Renal cortex interstitium (tissue), 11 donors: Measurements from ENCODE around the gene SORL1. TPM values are rescaled to one million over a fixed set of nuclear protein-coding genes. Genes with fewer than 3 reads are reported as not detected.

Experiments
- DNase-seq, 11 donors: peaks; one replicate each; pipeline ENCODE4 v3.0.0-alpha.2; 2013; ENCODE audit warnings: low read depth in 9 of 11, low spot score in 4 of 11; ENCODE audit errors: extremely low read depth in 1 of 11
- polyA plus RNA-seq, 3 donors: library from polyadenylated mRNA; unstranded; fragments of 120-200 nt; gene quantifications; one replicate each; pipeline ENCODE4 v1.2.1, GENCODE V29; 2013; ENCODE audit not compliant: insufficient read length in 3 of 3

SORL1 gene
- polyA plus RNA-seq, 3 donors: 32.2 to 40.0 (median 34.1) TPM

GRCh38 chr11:121588747-121589146, 136.6 kb downstream of the SORL1 start:
- no peak for DNase-seq

GRCh38 chr11:121589946-121590537, 137.9 kb downstream of the SORL1 start:
- no peak for DNase-seq

DNA sequence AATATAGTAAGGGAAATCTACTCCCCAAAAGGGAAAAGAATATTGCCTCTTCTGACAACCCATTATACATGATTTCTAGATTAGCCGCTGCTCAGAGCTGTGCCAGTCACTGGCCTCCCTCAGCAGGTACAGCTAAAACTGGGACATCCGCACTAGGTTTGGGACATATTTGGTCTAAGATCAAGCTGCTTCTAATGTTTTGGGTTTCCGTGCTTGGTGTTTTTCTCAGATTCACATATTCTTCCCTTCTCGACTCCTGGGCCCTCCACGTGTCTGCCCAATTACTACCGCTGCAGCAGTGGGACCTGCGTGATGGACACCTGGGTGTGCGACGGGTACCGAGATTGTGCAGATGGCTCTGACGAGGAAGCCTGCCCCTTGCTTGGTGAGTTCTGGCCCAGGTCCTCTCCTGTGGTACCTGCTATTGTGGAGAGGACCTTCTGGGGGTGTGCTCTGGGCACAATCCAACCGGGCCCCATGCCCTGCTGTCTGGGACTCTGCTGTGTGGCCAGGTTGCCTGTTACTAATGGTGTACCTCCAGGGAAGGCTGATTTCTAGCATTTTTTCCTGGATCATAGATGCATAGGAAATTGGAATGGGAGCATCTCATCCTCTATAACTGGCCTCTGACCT, 138.8 kb downstream of the SORL1 start:
- no peak for DNase-seq

- peak; percentile 54 to 77 (median 69) for DNase-seq
Measured at GRCh38 chr11:121591405-121592033, 139.4 kb downstream of the SORL1 start.

- no peak for DNase-seq
Measured at GRCh38 chr11:121592708-121593107, 140.6 kb downstream of the SORL1 start.

DNA sequence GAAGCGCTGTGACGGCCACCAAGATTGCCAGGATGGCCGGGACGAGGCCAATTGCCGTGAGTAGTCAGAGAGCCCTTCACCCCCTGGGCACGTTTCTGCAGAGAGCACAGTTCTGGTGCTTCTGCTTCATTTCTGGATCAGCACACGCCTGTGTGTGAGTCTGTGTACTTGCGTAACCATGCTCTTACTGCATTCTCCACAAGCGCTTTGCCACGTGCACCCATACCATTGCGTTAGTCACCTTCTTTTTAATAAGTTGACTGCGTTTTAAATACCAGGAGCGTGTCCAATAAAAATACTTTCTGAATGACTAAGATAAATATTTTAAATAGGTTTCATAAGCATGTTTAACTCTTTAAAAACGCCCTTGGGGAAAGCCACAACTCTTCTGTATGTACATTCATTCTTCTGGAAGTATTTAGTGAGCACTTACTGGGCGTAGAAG, 143.6 kb downstream of the SORL1 start:
- no peak for DNase-seq

- no peak for DNase-seq
Measured at GRCh38 chr11:121596195-121597155, 144.4 kb downstream of the SORL1 start.

- no peak for DNase-seq
Measured at GRCh38 chr11:121603316-121603715, 151.2 kb downstream of the SORL1 start.

DNA sequence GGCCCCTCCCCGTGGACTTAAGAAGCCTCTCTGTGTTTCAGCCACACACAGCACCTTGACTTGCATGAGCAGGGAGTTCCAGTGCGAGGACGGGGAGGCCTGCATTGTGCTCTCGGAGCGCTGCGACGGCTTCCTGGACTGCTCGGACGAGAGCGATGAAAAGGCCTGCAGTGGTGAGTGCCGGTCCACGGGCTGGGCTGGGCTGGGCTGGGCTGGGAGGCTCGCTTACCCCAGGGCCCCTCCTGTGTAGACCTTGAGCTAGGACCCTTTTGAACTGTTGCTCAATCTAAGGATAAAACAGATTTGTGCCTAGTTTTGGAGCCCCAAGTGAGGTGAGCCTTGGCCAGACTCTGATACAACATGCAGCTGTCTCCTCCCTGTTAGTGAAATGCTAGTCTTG, 152.0 kb downstream of the SORL1 start:
- DNase-seq: no peak

- no peak for DNase-seq
Measured at GRCh38 chr11:121606354-121606753, 154.2 kb downstream of the SORL1 start.

GRCh38 chr11:121607341-121607740, 155.2 kb downstream of the SORL1 start:
- no peak for DNase-seq

DNA sequence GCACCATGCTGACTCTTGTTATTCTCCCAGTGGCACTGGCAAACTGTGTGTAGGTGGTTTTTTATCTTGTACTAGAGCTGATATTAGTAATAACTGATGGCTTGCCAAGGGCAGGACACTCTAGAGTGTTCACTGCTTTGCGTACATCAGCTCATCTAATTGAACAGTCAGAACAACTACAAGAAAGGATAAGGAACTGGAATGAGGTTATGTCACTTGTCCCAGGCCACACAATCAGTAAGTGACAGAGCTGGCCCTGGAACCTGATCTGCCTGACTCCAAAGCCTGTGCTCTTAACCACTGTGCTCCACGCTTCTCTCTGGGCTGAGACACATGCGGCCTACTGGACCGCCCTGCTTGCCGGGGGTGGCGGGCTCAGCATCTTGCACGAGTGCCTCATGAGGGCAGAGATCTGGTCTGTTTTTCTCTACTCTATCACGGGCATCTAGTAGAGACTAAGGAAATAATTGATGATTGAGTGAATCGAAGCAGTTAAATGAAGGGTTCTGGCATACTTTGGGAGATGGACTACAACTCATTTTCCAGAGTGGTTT, 156.5 kb downstream of the SORL1 start:
- no peak for DNase-seq

- DNase-seq: no peak
Measured at GRCh38 chr11:121610706-121611105, 158.6 kb downstream of the SORL1 start.

DNA sequence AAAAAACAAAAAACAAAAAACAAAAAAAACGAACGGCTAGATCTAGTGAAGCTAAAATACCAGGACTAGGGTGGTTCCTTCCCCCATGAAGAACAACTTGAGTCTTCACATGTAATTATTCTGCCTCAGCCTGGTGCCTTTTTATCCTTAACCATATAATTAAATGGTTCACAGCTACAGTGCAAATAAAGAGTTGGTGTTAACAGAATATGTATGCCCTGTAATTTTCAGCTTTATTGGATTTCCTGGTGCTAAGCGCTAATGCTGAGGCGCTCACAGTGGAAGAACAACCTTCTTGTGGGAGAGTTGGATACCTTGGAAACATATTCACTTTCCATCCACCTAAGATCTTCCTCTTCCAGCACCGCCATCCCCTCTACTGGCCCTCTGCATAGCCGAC, 159.1 kb downstream of the SORL1 start:
- no peak for DNase-seq

DNA sequence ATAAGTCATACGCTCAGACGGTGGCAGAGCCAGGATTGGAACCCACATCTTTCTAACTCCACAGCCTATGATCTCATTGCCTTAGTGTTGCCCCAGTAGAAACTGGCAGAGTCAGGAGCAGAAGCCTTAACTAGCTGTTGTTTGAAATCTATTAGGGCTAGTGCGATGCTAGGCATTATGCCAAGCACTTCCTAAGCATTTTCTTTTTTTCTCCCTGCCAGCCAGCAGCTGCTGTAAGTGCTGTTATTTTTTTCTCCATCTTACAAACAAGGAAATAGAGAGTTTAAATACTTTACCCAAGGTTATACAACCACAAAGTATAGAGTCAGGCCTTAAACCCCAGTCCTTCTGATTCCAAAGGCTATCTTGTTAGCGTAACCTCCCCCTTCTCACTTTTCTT, 161.6 kb downstream of the SORL1 start:
- no peak for DNase-seq

- DNase-seq: no peak
Measured at GRCh38 chr11:121614636-121615240, 162.6 kb downstream of the SORL1 start.

DNA sequence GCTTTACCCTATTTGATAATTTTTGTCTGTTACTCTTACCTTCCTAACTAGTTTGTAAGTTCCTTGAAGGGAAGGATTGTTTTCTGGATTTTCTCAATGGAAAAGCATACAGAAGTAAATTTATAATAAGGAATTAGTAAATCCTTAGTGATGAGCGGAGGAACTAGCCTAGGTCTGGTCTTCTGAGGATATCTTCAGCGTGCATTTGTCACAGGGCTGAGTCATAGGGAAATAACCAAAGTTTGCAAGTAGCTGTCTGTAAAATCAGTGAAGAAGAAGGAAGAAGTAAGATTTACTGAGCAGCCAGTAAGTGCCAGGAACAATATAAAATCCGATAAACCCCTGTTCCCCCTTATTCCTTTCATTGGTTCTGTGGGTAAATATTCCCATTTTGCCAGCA, 163.4 kb downstream of the SORL1 start:
- no peak for DNase-seq

- DNase-seq: no peak
Measured at GRCh38 chr11:121618516-121618915, 166.4 kb downstream of the SORL1 start.
